K562 treated with DMSO at 1 percent for 48 hours (cell line): ENCODE results near the gene ESR1. TPM values are rescaled to one million over a fixed set of nuclear protein-coding genes. Genes with fewer than 3 reads are reported as not detected.

Source experiments
- total RNA-seq: library from RNA; unstranded; fragments of 300-600 nt; gene quantifications from 2 replicates; pipeline ENCODE4 v1.2.3, GENCODE V29; 2022; ENCODE audit warnings: low replicate concordance; ENCODE audit errors: extremely low read depth

The ESR1 gene
- not detected in 2 replicates for total RNA-seq

DNA sequence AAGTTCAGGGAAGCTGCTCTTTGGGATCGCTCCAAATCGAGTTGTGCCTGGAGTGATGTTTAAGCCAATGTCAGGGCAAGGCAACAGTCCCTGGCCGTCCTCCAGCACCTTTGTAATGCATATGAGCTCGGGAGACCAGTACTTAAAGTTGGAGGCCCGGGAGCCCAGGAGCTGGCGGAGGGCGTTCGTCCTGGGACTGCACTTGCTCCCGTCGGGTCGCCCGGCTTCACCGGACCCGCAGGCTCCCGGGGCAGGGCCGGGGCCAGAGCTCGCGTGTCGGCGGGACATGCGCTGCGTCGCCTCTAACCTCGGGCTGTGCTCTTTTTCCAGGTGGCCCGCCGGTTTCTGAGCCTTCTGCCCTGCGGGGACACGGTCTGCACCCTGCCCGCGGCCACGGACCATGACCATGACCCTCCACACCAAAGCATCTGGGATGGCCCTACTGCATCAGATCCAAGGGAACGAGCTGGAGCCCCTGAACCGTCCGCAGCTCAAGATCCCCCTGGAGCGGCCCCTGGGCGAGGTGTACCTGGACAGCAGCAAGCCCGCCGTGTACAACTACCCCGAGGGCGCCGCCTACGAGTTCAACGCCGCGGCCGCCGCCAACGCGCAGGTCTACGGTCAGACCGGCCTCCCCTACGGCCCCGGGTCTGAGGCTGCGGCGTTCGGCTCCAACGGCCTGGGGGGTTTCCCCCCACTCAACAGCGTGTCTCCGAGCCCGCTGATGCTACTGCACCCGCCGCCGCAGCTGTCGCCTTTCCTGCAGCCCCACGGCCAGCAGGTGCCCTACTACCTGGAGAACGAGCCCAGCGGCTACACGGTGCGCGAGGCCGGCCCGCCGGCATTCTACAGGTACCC lies at the start of gene ESR1:
TSS of gene ESR1 (plus strand) at position 170 of the 858 bp plus-strand sequence. CDS start at position 401, 231 bp downstream.

